ENCODE measurements around the gene RGS14. TPM values are rescaled to one million over a fixed set of nuclear protein-coding genes. Genes with fewer than 3 reads are reported as not detected.

Gene RGS14
- total RNA-seq, 2 experiments from 2014 or later, result 33.0 to 46.3 TPM

GRCh38 chr5:177387405-177387804, 29.7 kb downstream of the RGS14 start:
- Histone ChIP-seq H3K4me3 (ENCODE audit: low read depth, low read length, poor library complexity, severe bottlenecking) (no peak overlapping the region), H3K9me3 (ENCODE audit: low read length) (no peaks in the 10 kb centered on the region), H3K9me2 (ENCODE audit: insufficient read depth, low read length) (no peaks in the 10 kb centered on the region), H3K79me2 (ENCODE audit: insufficient read depth, low read depth, low read length) (no peaks in the 10 kb centered on the region), H2AFZ (ENCODE audit: low read length) (no peak overlapping the region), H4K20me1 (ENCODE audit: insufficient read depth, low read length) (no peaks in the 10 kb centered on the region), H3K27ac (ENCODE audit: low read depth, low read length, poor library complexity, severe bottlenecking) (peak overlapping the region; percentile 17), H3K4me2 (ENCODE audit: low read length) (peak overlapping the region; percentile 67), H3K4me1 (ENCODE audit: insufficient read depth, low read length, poor library complexity, severe bottlenecking) (peaks cover 49% of the 10 kb centered on the region), H3K36me3 (ENCODE audit: insufficient read depth, low read length) (no peaks in the 10 kb centered on the region)
- intact Hi-C loops (cut with micrococcal nuclease; ENCODE audit: unreplicated experiment), result loop anchor here (5.0 kb wide), 1 partner anchor 275 kb away; no protein-coding TSS in a partner anchor
- TF ChIP-seq CTCF (conservative IDR thresholded peaks at IDR 0.05; ENCODE audit: low read length), result no peak
- no peak for TF ChIP-seq EZH2phosphoT487 (IDR thresholded peaks at IDR 0.05; ENCODE audit: borderline replicate concordance, low read depth, low read length)
- BruUV-seq (replicated peaks), result no TSS peak
- ChIA-PET CTCF (ENCODE audit: unreplicated experiment) (interaction anchor here (0.7 to 1.2 kb wide), 2 partner anchors 9 to 77 kb away, joined by 3 to 4 read pairs; no protein-coding TSS in a partner anchor), POLR2A (interaction anchor here (0.6 kb wide), 1 partner anchor 262 kb away, joined by 4 read pairs; no protein-coding TSS in a partner anchor)
- peak; percentile 75 for DNase-seq (ENCODE audit: low spot score)

GRCh38 chr5:177388521-177389052, 30.9 kb downstream of the RGS14 start:
- BruUV-seq (replicated peaks), result no TSS peak
- Histone ChIP-seq H3K9me2 (ENCODE audit: insufficient read depth, low read length) (no peaks in the 10 kb centered on the region), H3K9me3 (ENCODE audit: low read length) (no peaks in the 10 kb centered on the region), H4K20me1 (ENCODE audit: insufficient read depth, low read length) (no peaks in the 10 kb centered on the region), H3K27ac (ENCODE audit: low read depth, low read length, poor library complexity, severe bottlenecking) (peak overlapping the region; percentile 72), H3K4me1 (ENCODE audit: insufficient read depth, low read length, poor library complexity, severe bottlenecking) (peaks cover 60% of the 10 kb centered on the region), H3K79me2 (ENCODE audit: insufficient read depth, low read depth, low read length) (no peaks in the 10 kb centered on the region), H3K4me2 (ENCODE audit: low read length) (peak overlapping the region; percentile 67), H2AFZ (ENCODE audit: low read length) (peak overlapping the region; percentile 84; the same call in 1 of the 2 replicates), H3K36me3 (ENCODE audit: insufficient read depth, low read length) (no peaks in the 10 kb centered on the region), H3K4me3 (ENCODE audit: low read depth, low read length, poor library complexity, severe bottlenecking) (peak overlapping the region; percentile 22)
- no peak for DNase-seq (ENCODE audit: low spot score)
- ChIA-PET CTCF (ENCODE audit: unreplicated experiment) (interaction anchor here (1.0 to 3.3 kb wide), 8 partner anchors 15 to 84 kb away, joined by 3 to 25 read pairs (median 5); no protein-coding TSS in a partner anchor), POLR2A (interaction anchor here (0.5 to 1.8 kb wide), 15 partner anchors 9 to 120 kb away, joined by 3 to 9 read pairs (median 4); partner anchors contain the start of genes LMAN2, PDLIM7, PRELID1 and RAB24)
- TF ChIP-seq CTCF (conservative IDR thresholded peaks at IDR 0.05; ENCODE audit: low read length) (no peak), EZH2phosphoT487 (IDR thresholded peaks at IDR 0.05; ENCODE audit: borderline replicate concordance, low read depth, low read length) (no peak)
- intact Hi-C loops (cut with micrococcal nuclease; ENCODE audit: unreplicated experiment), result loop anchor here (1.0 to 5.0 kb wide), 2 partner anchors 31 to 276 kb away; partner anchors contain the start of gene RGS14
